Stomach (tissue), 9 donors: ENCODE results near the gene SNAP47. TPM values are rescaled to one million over a fixed set of nuclear protein-coding genes. Genes with fewer than 3 reads are reported as not detected.
A peak's percentile ranks its signal among the peaks of the same experiment; 100 is the strongest.

Experiments used
- DNase-seq, 2 donors: peaks; one replicate each; pipeline versions ENCODE4 v3.0.0 to v3.0.0-alpha.2; 2013 to 2019
- H3K27ac ChIP-seq, 5 donors: fragments of 200-600 bp in 4 of 5; sonication (generic) in 4 of 5; one replicate each; pipeline ENCODE4 v1.5.1; 2013 to 2019; ENCODE audit warnings: mild to moderate bottlenecking in 1 of 5, moderate library complexity in 1 of 5
- H3K27me3 ChIP-seq, 3 donors: fragments of 200-600 bp; sonication (generic); one replicate each; pipeline ENCODE4 v1.5.1; 2017 to 2019; ENCODE audit warnings: mixed run types in 1 of 3
- H3K36me3 ChIP-seq, 4 donors: fragments of 200-600 bp; sonication (generic); 1 replicate in 3 of 4; 2 replicates in 1 of 4; pipeline ENCODE4 v1.5.1; 2016 to 2019
- H3K4me1 ChIP-seq, 4 donors: fragments of 200-600 bp; sonication (generic); one replicate each; pipeline ENCODE4 v1.5.1; 2016 to 2019
- H3K4me3 ChIP-seq, 4 donors: fragments of 200-600 bp; sonication (generic) in 3 of 4; one replicate each; pipeline ENCODE4 v1.5.1; 2016 to 2019; ENCODE audit warnings: mild to moderate bottlenecking in 1 of 4
- H3K9me3 ChIP-seq, 4 donors: fragments of 200-600 bp; sonication (generic); one replicate each; pipeline ENCODE4 v1.5.1; 2016 to 2019
- CTCF ChIP-seq, 7 experiments: fragments of 450-650 bp in 4 of 7; fragments of 200-600 bp in 3 of 7; sonication (generic) in 3 of 7; IDR thresholded peaks; one replicate each; pipeline ENCODE4 v1.5.1; 2016 to 2019; ENCODE audit warnings: antibody characterized with exemption in 7 of 7, control low read depth in 2 of 7, mild to moderate bottlenecking in 1 of 7
- EP300 ChIP-seq: sonication (generic); formaldehyde crosslinking; IDR thresholded peaks from one replicate; pipeline ENCODE4 v1.6.1; 2017; ENCODE audit warnings: antibody characterized with exemption
- POLR2A ChIP-seq, 4 donors: fragments of 450-650 bp; IDR thresholded peaks; one replicate each; pipeline ENCODE4 v1.6.1; 2016; ENCODE audit warnings: antibody characterized with exemption in 4 of 4, control low read depth in 2 of 4, mild to moderate bottlenecking in 1 of 4, moderate library complexity in 1 of 4
- POLR2AphosphoS5 ChIP-seq, 3 donors: sonication (generic); formaldehyde crosslinking; IDR thresholded peaks; one replicate each; pipeline ENCODE4 v1.6.1; 2016; ENCODE audit warnings: antibody characterized with exemption in 3 of 3
- WGBS, 5 donors: extraction: QIAGEN DNeasy Blood & Tissue Kit in 3 of 5; methylation state at CpG; one replicate each; pipeline versions ENCODE4 v1.1.5 to v1.1.7; 2013 to 2018; 5-methylcytosine and 5-hydroxymethylcytosine counted together
- intact Hi-C: fragments of 100-400 bp; cut with DNase I; formaldehyde crosslinking; loops from one replicate; pipeline ENCODE4 v1.15.1; 2023; ENCODE audit warnings: low total_unique reads
- polyA plus RNA-seq, 3 donors: library from polyadenylated mRNA; stranded (reverse); fragments of 200-250 nt; gene quantifications; one replicate each; pipeline ENCODE4 v1.2.3, GENCODE V29; 2013
- total RNA-seq, 5 donors: library from RNA; depleted of rRNA; stranded (reverse); fragments of >200 nt; gene quantifications; one replicate each; pipeline versions ENCODE4 v1.1.0 to v1.2.3, GENCODE V29; 2014 to 2016
- donor health status: healthy with polysubstance abuse.
- donor health status: Bipolar disorder and iron deficiency.
- donor health status: healthy.

Gene SNAP47
- total and polyA plus RNA-seq, 8 donors: 13.7 to 117 (median 27.3) TPM

GRCh38 chr1:227749225-227749624 is 14.0 kb downstream of the SNAP47 start:
- peaks cover 13 to 54% (median 33%) of the 10 kb centered on the region in 4 donors for H3K4me1 ChIP-seq
- TF ChIP-seq POLR2AphosphoS5 (IDR thresholded peaks at IDR 0.05): no peak
- no peak for TF ChIP-seq EP300
- TF ChIP-seq POLR2A (IDR thresholded peaks at IDR 0.05): no peak
- TF ChIP-seq CTCF (IDR thresholded peaks at IDR 0.05): no peak
- peaks cover 0 to 48% (median 37%) of the 10 kb centered on the region in 4 donors for H3K36me3 ChIP-seq
- intact Hi-C loops: no loop called here
- WGBS, 5 donors: 80 to 96% (median 93%) methylated on average over 7 of the region's 7 CpGs
- no peaks in the 10 kb centered on the region for H3K27me3 ChIP-seq
- no peak for DNase-seq
- H3K4me3 ChIP-seq: no peak overlapping the region
- H3K27ac ChIP-seq: peak overlapping the region in 4 of 5 donors; percentile 52 to 89 (median 63)
- no peaks in the 10 kb centered on the region for H3K9me3 ChIP-seq

GRCh38 chr1:227749916-227750710 is 14.9 kb downstream of the SNAP47 start:
- WGBS, 5 donors: 80 to 86% (median 82%) methylated on average over 12 to 19 of the region's 19 CpGs
- Histone ChIP-seq H3K36me3 (peaks cover 0 to 48% (median 37%) of the 10 kb centered on the region in 4 donors), H3K4me3 (no peak overlapping the region), H3K27ac (peak overlapping the region in 1 of 5 donors; percentile 89), H3K9me3 (no peaks in the 10 kb centered on the region), H3K4me1 (peaks cover 18 to 54% (median 36%) of the 10 kb centered on the region in 4 donors), H3K27me3 (no peaks in the 10 kb centered on the region)
- intact Hi-C loops: no loop called here
- TF ChIP-seq EP300 (no peak), POLR2A (IDR thresholded peaks at IDR 0.05) (no peak), CTCF (IDR thresholded peaks at IDR 0.05) (no peak), POLR2AphosphoS5 (IDR thresholded peaks at IDR 0.05) (no peak)
- DNase-seq: no peak

- 45 to 59% (median 55%) methylated on average over 7 of the region's 7 CpGs for WGBS, 5 donors
- no peaks in the 10 kb centered on the region for H3K9me3 ChIP-seq
- H3K4me1 ChIP-seq: peaks cover 11 to 60% (median 33%) of the 10 kb centered on the region in 4 donors
- TF ChIP-seq CTCF (IDR thresholded peaks at IDR 0.05): no peak
- no peak for TF ChIP-seq EP300
- TF ChIP-seq POLR2AphosphoS5 (IDR thresholded peaks at IDR 0.05): no peak
- TF ChIP-seq POLR2A (IDR thresholded peaks at IDR 0.05): no peak
- H3K4me3 ChIP-seq: no peak overlapping the region
- peak overlapping the region in 2 of 5 donors; percentile 37 to 86 for H3K27ac ChIP-seq
- H3K27me3 ChIP-seq: no peaks in the 10 kb centered on the region
- intact Hi-C loops: no loop called here
- peaks cover 2 to 46% (median 31%) of the 10 kb centered on the region in 4 donors for H3K36me3 ChIP-seq
- DNase-seq: no peak
Measured at GRCh38 chr1:227753999-227754711, 18.9 kb downstream of the SNAP47 start.

- no peaks in the 10 kb centered on the region for H3K27me3 ChIP-seq
- intact Hi-C loops: no loop called here
- TF ChIP-seq EP300: no peak
- peaks cover 10 to 51% (median 35%) of the 10 kb centered on the region in 4 donors for H3K36me3 ChIP-seq
- no peak overlapping the region for H3K4me3 ChIP-seq
- no peak for DNase-seq
- peaks cover 7 to 62% (median 33%) of the 10 kb centered on the region in 4 donors for H3K4me1 ChIP-seq
- H3K27ac ChIP-seq: peak overlapping the region in 1 of 5 donors; percentile 86
- H3K9me3 ChIP-seq: no peaks in the 10 kb centered on the region
- 73 to 88% (median 84%) methylated on average over 4 of the region's 4 CpGs for WGBS, 5 donors
Measured at GRCh38 chr1:227754958-227755357, 19.7 kb downstream of the SNAP47 start.
